SK-N-SH (cell line): ENCODE measurements around the gene ULK1. TPM values are rescaled to one million over a fixed set of nuclear protein-coding genes. Genes with fewer than 3 reads are reported as not detected.

Source experiments
- CTCF ChIA-PET: fragments of 300-600, 350-600 bp; formaldehyde crosslinking; extraction: SDS; loops from one replicate; lab custom pipeline; 2021; lab: Yijun Ruan, JAX
- POLR2A ChIA-PET: fragments of 350-600 bp; sonication (Branson Sonifier 250); formaldehyde crosslinking; extraction: SDS; loops from one replicate; lab custom pipeline; 2020; ENCODE audit warnings: antibody characterized with exemption, inconsistent platforms; lab: Yijun Ruan, JAX
- DNase-seq: peaks from one replicate; pipeline ENCODE4 v3.0.0; 2012
- H2AFZ ChIP-seq: fragments of 200-600 bp; sonication (generic); 2 replicates; pipeline ENCODE4 v1.8.1; 2016; ENCODE audit warnings: antibody characterized with exemption, mild to moderate bottlenecking, low read depth
- H3F3A ChIP-seq: fragments of 200-600 bp; sonication (generic); replicated peaks from 2 replicates; pipeline ENCODE3; 2016; ENCODE audit warnings: antibody characterized with exemption, mild to moderate bottlenecking; ENCODE audit not compliant: insufficient read depth
- H3K27ac ChIP-seq, 2 experiments: fragments of 200-500 bp in 1 of 2; fragments of 200-600 bp in 1 of 2; sonication (Bioruptor generic) in 1 of 2; sonication (generic), shearing (Covaris generic) in 1 of 2; 2 replicates each; pipeline versions ENCODE4 v1.5.1 to v1.6.1; 2014 to 2016; ENCODE audit warnings: low read depth in 2 of 2, inconsistent platforms in 1 of 2, low read length in 1 of 2, mild to moderate bottlenecking in 1 of 2, mixed read lengths in 1 of 2
- H3K27me3 ChIP-seq: fragments of 200-600 bp; sonication (generic), shearing (Covaris generic); 2 replicates; pipeline ENCODE4 v1.6.1; 2016; ENCODE audit warnings: mixed run types; ENCODE audit not compliant: insufficient read depth
- H3K36me3 ChIP-seq, 2 experiments: fragments of 200-500 bp in 1 of 2; fragments of 200-600 bp in 1 of 2; sonication (Bioruptor generic) in 1 of 2; sonication (generic) in 1 of 2; replicated peaks in 1 of 2; 2 replicates each; pipeline versions ENCODE3 to v1.5.1; 2014 to 2016; ENCODE audit warnings: low read length in 1 of 2, mild to moderate bottlenecking in 1 of 2; ENCODE audit not compliant: insufficient read depth in 2 of 2, control insufficient read depth in 1 of 2
- H3K4me1 ChIP-seq, 2 experiments: fragments of 200-500 bp in 1 of 2; fragments of 200-600 bp in 1 of 2; sonication (Bioruptor generic) in 1 of 2; sonication (generic), shearing (Covaris generic) in 1 of 2; 2 replicates each; pipeline versions ENCODE4 v1.5.1 to v1.6.1; 2014 to 2016; ENCODE audit warnings: low read depth in 1 of 2, low read length in 1 of 2, mixed run types in 1 of 2; ENCODE audit not compliant: insufficient read depth in 2 of 2, control insufficient read depth in 1 of 2
- H3K4me2 ChIP-seq: fragments of 200-600 bp; sonication (generic), shearing (Covaris generic); 2 replicates; pipeline ENCODE4 v1.6.1; 2017; ENCODE audit warnings: mixed run types
- H3K4me3 ChIP-seq, 2 experiments: fragments of 200-500 bp in 1 of 2; fragments of 200-600 bp in 1 of 2; sonication (Bioruptor generic) in 1 of 2; sonication (generic), shearing (Covaris generic) in 1 of 2; 2 replicates each; pipeline versions ENCODE4 v1.5.1 to v1.8.1; 2014 to 2016; ENCODE audit warnings: low read depth in 2 of 2, inconsistent platforms in 1 of 2, low read length in 1 of 2, mild to moderate bottlenecking in 1 of 2, mixed read lengths in 1 of 2, moderate library complexity in 1 of 2
- H3K79me2 ChIP-seq: fragments of 200-600 bp; sonication (generic); 2 replicates; pipeline ENCODE4 v1.8.1; 2017; ENCODE audit warnings: mild to moderate bottlenecking; ENCODE audit not compliant: insufficient read depth
- H3K9ac ChIP-seq: fragments of 200-600 bp; sonication (generic); 2 replicates; pipeline ENCODE4 v1.6.1; 2017; ENCODE audit warnings: mixed run types
- H3K9me2 ChIP-seq: fragments of 200-600 bp; sonication (generic); 2 replicates; pipeline ENCODE4 v1.6.1; 2017; ENCODE audit warnings: mixed run types
- H3K9me3 ChIP-seq: fragments of 200-600 bp; sonication (generic); 2 replicates; pipeline ENCODE4 v1.6.1; 2017; ENCODE audit warnings: mixed run types, mild to moderate bottlenecking, moderate library complexity
- H4K20me1 ChIP-seq: fragments of 200-600 bp; sonication (generic); 2 replicates; pipeline ENCODE4 v1.6.1; 2017; ENCODE audit warnings: mild to moderate bottlenecking, mixed run types; ENCODE audit not compliant: insufficient read depth
- CHD2 ChIP-seq: fragments of 150-350 bp; IDR thresholded peaks from 2 replicates; pipeline ENCODE4 v1.6.1; 2018; ENCODE audit warnings: low read length; ENCODE audit not compliant: partially characterized antibody
- ELF1 ChIP-seq: IDR thresholded peaks from 2 replicates; pipeline ENCODE4 v1.4.0; 2012
- EP300 ChIP-seq, 2 experiments: IDR thresholded peaks; 2 replicates each; pipeline versions ENCODE4 v1.4.0 to v1.6.1; 2012; ENCODE audit warnings: borderline replicate concordance in 1 of 2, low read depth in 1 of 2, low read length in 1 of 2
- EZH2phosphoT487 ChIP-seq: fragments of 200-600 bp; sonication (generic); IDR thresholded peaks from 2 replicates; pipeline ENCODE4 v1.6.1; 2017; ENCODE audit warnings: low read depth, mixed run types, mild to moderate bottlenecking, antibody characterized with exemption, moderate library complexity, borderline replicate concordance
- FOSL2 ChIP-seq: IDR thresholded peaks from 2 replicates; pipeline ENCODE4 v1.4.0; 2012; ENCODE audit warnings: low read depth, mild to moderate bottlenecking, moderate library complexity, borderline replicate concordance
- FOXJ3 ChIP-seq: sonication (generic); formaldehyde crosslinking; IDR thresholded peaks from 2 replicates; pipeline ENCODE4 v1.5.1; 2020; ENCODE audit warnings: mild to moderate bottlenecking, missing genetic modification reagents
- FOXM1 ChIP-seq: IDR thresholded peaks from 2 replicates; pipeline ENCODE4 v1.4.0; 2012; ENCODE audit warnings: low read depth, mild to moderate bottlenecking
- MEF2A ChIP-seq: IDR thresholded peaks from 2 replicates; pipeline ENCODE4 v1.4.0; 2012; ENCODE audit warnings: low read depth, borderline replicate concordance
- MXI1 ChIP-seq: IDR thresholded peaks from 2 replicates; pipeline ENCODE4 v1.6.1; 2012; ENCODE audit warnings: mild to moderate bottlenecking, low read depth, low read length, improper control_type of control experiment
- NFIC ChIP-seq: IDR thresholded peaks from 2 replicates; pipeline ENCODE4 v1.4.0; 2012; ENCODE audit warnings: borderline replicate concordance
- POLR2AphosphoS5 ChIP-seq: IDR thresholded peaks from 2 replicates; pipeline ENCODE4 v1.6.1; 2012; ENCODE audit warnings: low read depth, low read length
- RAD21 ChIP-seq: IDR thresholded peaks from 2 replicates; pipeline ENCODE4 v1.6.1; 2012; ENCODE audit warnings: mild to moderate bottlenecking, low read length
- RCOR1 ChIP-seq: fragments of 150-350 bp; IDR thresholded peaks from 2 replicates; pipeline ENCODE4 v1.6.1; 2017; ENCODE audit warnings: antibody characterized with exemption, low read length
- REST ChIP-seq: IDR thresholded peaks from 2 replicates; pipeline ENCODE4 v1.6.1; 2012; ENCODE audit warnings: mild to moderate bottlenecking, low read depth, low read length, moderate library complexity
- RXRA ChIP-seq: IDR thresholded peaks from 2 replicates; pipeline ENCODE4 v1.4.0; 2012; ENCODE audit warnings: low read depth, mild to moderate bottlenecking, borderline replicate concordance
- SMC3 ChIP-seq: IDR thresholded peaks from 2 replicates; pipeline ENCODE4 v1.6.1; 2012; ENCODE audit warnings: low read depth, low read length, improper control_type of control experiment
- TAF1 ChIP-seq: IDR thresholded peaks from 2 replicates; pipeline ENCODE4 v1.6.1; 2012; ENCODE audit warnings: low read depth, mild to moderate bottlenecking, low read length, moderate library complexity, borderline replicate concordance
- YY1 ChIP-seq: IDR thresholded peaks from 2 replicates; pipeline ENCODE4 v1.4.0; 2012; ENCODE audit warnings: low read depth, mild to moderate bottlenecking
- ZBTB33 ChIP-seq: IDR thresholded peaks from 2 replicates; pipeline ENCODE4 v1.4.0; 2012; ENCODE audit warnings: low read depth, borderline replicate concordance
- WGBS: methylation state at CpG from one replicate; pipeline ENCODE4 v1.1.6; 2017; ENCODE audit warnings: low lambda C conversion rate; 5-methylcytosine and 5-hydroxymethylcytosine counted together
- polyA plus RNA-seq, 3 experiments: library from polyadenylated mRNA; depleted of rRNA; stranded (reverse); fragments of >200 nt; gene quantifications; 2 replicates each; pipeline ENCODE4 v1.2.3, GENCODE V29; 2012
- TF ChIP-seq, protein P1 (sequence below): IDR thresholded peaks from 2 replicates; pipeline ENCODE4 v1.4.0; 2012; ENCODE audit warnings: low read depth, borderline replicate concordance
- TF ChIP-seq, protein P2 (sequence below): IDR thresholded peaks from 2 replicates; pipeline ENCODE4 v1.4.0; 2012; ENCODE audit warnings: low read depth

Gene ULK1
- polyA plus RNA-seq, 1 of the 3 experiments (the other 2 are of a cell fraction), result 10.7 TPM

DNA sequence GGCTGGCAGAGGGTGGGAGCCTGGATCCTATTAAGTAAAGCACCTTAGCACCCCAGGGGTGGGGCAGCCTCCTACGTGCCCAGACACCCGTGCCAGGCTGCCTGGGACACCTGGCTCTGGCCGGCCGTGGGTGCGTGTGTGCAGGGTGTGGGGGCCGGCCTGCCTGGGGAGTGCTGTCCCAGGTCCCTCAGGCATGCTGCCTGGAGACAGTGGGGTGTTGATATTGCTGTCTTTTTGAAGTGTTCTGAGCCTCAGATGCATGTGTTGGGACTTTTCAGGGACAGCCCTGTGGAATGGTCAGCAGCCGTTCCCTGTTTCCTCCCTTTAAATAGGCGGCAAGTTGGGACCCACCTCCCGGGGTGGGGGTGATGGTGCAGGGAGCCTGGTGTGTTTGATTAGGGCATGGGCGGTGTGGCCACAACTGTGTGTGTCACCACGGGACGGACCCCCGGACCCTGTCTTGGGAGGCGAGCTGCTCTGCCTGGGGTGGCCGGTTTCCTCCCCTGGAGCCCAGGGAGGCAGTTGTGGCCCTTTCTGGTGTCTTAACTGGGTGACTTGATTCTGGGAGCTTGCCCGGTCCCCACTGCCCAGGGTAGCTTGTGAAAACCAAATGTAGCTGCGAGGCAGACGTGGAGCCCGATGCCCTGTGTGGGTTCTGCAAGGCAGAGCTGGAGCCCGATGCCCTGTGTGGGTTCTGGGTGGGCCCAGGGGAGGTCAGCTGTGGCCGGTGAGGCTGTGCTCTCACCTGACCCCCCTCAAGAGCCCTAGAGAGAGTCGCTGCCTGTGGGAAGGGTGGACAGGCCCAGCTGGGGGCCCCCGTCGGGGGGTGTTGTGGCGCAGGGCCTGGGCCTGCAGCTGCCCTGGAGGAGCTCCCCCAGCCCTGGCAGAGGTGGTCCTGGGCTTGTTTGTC lies 8.2 kb downstream of the ULK1 start (continued):
- TF ChIP-seq REST (no peak), RCOR1 (no peak), FOSL2 (no peak), SMC3 (no peak), MEF2A (no peak), FOXM1 (no peak)

DNA sequence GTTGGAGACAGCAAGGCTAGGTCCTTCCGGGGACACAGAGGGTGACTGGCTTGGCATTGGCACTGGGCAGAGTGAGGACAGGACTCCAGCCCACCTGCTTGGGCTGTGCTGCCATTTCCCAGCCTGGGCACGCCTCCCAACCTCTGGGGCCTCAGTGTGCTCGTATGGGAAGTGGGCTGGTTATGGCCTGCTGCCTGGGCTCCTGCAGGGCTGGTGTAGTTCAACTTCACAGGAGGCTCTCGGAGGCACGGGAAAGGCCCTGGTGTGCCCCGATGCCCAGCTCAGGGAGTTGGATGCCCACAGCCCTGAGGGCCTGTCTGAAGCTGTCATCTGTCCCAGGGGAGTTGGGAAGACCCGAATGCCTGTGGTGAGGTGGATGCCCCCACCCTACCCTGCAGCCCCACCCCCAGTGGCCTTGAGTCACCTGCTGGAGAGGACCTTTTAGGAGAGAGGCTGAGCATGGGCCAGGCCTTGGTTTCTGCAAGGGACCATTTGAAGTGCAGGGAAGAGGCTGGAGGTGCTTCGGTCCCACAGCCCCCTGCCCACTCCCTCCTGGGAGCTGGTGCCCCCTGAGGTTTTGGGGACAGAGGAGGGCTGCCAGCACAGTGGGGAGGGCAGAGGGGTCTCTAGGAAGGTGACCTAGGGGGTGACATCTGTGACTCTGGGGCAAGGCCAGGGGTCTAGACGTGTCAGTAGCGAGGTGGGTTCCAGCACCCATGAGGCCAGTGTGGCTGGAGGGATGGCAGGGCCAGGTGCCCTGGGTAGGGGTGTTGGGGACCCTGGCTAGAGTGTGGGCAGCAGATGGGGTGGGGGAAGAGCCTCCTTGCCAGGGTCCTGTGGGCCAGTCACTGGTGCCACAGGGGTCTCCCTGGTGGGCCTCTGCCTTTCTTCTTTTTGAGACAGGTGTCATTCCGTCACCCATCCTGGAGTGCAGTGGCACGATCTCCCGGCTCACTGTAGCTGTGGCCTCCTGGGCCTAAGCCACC lies 9.1 kb downstream of the ULK1 start:
- Histone ChIP-seq H3K4me3 (no peak overlapping the region), H3K9me3 (no peaks in the 10 kb centered on the region), H3F3A (no peaks in the 10 kb centered on the region), H3K4me1 (peaks cover 0 to 22% of the 10 kb centered on the region in 2 experiments; a peak in 1 of 4 replicates), H3K79me2 (peaks cover 28% of the 10 kb centered on the region), H2AFZ (no peak overlapping the region), H3K27me3 (no peaks in the 10 kb centered on the region), H3K4me2 (no peak overlapping the region), H3K27ac (no peak overlapping the region), H3K9ac (no peak overlapping the region), H3K9me2 (no peaks in the 10 kb centered on the region), H4K20me1 (peaks cover 58% of the 10 kb centered on the region), H3K36me3 (peaks cover 0 to 8% of the 10 kb centered on the region in 2 experiments)
- 82% methylated on average over 8 of the region's 13 CpGs for WGBS
- CTCF ChIA-PET, result interaction anchor here (0.9 to 1.8 kb wide), 3 partner anchors 9 to 67 kb away, joined by 3 to 7 read pairs (median 4); no protein-coding TSS in a partner anchor
- POLR2A ChIA-PET, result interaction anchor here (0.6 kb wide), 1 partner anchor 46 kb away, joined by 3 read pairs; the partner anchor contains the start of gene EP400
- DNase-seq, result no peak
- no peak for TF ChIP-seq CHD2
- TF ChIP-seq NFIC, result no peak
- TF ChIP-seq RAD21, result no peak
- no peak for TF ChIP-seq POLR2AphosphoS5
- TF ChIP-seq, protein P1, sequence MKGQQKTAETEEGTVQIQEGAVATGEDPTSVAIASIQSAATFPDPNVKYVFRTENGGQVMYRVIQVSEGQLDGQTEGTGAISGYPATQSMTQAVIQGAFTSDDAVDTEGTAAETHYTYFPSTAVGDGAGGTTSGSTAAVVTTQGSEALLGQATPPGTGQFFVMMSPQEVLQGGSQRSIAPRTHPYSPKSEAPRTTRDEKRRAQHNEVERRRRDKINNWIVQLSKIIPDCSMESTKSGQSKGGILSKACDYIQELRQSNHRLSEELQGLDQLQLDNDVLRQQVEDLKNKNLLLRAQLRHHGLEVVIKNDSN, result no peak
- no peak for TF ChIP-seq ELF1
- no peak for TF ChIP-seq MXI1
- TF ChIP-seq EZH2phosphoT487, result no peak
- TF ChIP-seq RXRA, result no peak
- no peak for TF ChIP-seq ZBTB33
- no peak for TF ChIP-seq YY1
- TF ChIP-seq TAF1, result no peak
- no peak for TF ChIP-seq FOXJ3 (CRISPR knock-in tag)
- TF ChIP-seq, protein P2, sequence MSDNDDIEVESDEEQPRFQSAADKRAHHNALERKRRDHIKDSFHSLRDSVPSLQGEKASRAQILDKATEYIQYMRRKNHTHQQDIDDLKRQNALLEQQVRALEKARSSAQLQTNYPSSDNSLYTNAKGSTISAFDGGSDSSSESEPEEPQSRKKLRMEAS, result no peak
- no peak for TF ChIP-seq EP300 (IDR thresholded peaks at IDR 0.05; ENCODE audit: borderline replicate concordance in 1 of 2, low read depth in 1 of 2, low read length in 1 of 2)
